ENCODE measurements around the gene PROM1. TPM values are rescaled to one million over a fixed set of nuclear protein-coding genes. Genes with fewer than 3 reads are reported as not detected.

Gene PROM1
- polyA plus RNA-seq, 2 of the 4 experiments (the other 2 are of a cell fraction), result 0.03 to 0.14 TPM

- Histone ChIP-seq H3K4me2 (no peak overlapping the region), H3K9me3 (no peaks in the 10 kb centered on the region), H3K4me1 (peaks cover 35% of the 10 kb centered on the region; the same call in 2 of the 3 replicates), H3K27ac (no peak overlapping the region), H3K4me3 (no peak overlapping the region)
- ChIA-PET CTCF (interaction anchor here (0.9 kb wide), 2 partner anchors 11 to 227 kb away, joined by 3 read pairs; no protein-coding TSS in a partner anchor), POLR2A (no interaction called here)
- DNase-seq (ENCODE audit: low read depth in 1 of 2, low spot score in 1 of 2) (no peak), FAIRE-seq (no peak), ATAC-seq (no peak)
- 73% methylated on average over 7 of the region's 7 CpGs for WGBS (ENCODE audit: missing lambda C conversion rate)
- TF ChIP-seq ATOH8 (CRISPR knock-in tag; IDR thresholded peaks at IDR 0.05; ENCODE audit: low read depth) (no peak), MYC (IDR thresholded peaks at IDR 0.05; ENCODE audit: borderline replicate concordance, low read length) (no peak), HOXB13 (CRISPR knock-in tag; IDR thresholded peaks at IDR 0.05; ENCODE audit: low read depth) (no peak), HMGXB4 (CRISPR knock-in tag; IDR thresholded peaks at IDR 0.05; ENCODE audit: borderline replicate concordance) (no peak), CEBPB (IDR thresholded peaks at IDR 0.05) (no peak), EP300 (IDR thresholded peaks at IDR 0.05) (no peak)
Measured at GRCh38 chr4:16032396-16032770, 51.4 kb downstream of the PROM1 start.

GRCh38 chr4:16031546-16032395 lies 52.1 kb downstream of the PROM1 start:
- Histone ChIP-seq H3K4me3 (no peak overlapping the region), H3K9me3 (no peaks in the 10 kb centered on the region), H3K4me1 (peaks cover 35% of the 10 kb centered on the region; the same call in 2 of the 3 replicates), H3K4me2 (no peak overlapping the region), H3K27ac (0 out of 6 replicates have a peak overlapping the region, but pooled peaks of 1 of the 2 experiments have one; percentile 16)
- 28% methylated on average over 2 of the region's 2 CpGs for WGBS (ENCODE audit: missing lambda C conversion rate)
- ChIA-PET POLR2A (no interaction called here), CTCF (interaction anchor here (0.9 to 2.8 kb wide), 3 partner anchors 12 to 233 kb away, joined by 3 to 15 read pairs (median 3); no protein-coding TSS in a partner anchor)
- FAIRE-seq (no peak), DNase-seq (ENCODE audit: low read depth in 1 of 2, low spot score in 1 of 2) (no peak), ATAC-seq (no peak)
- TF ChIP-seq ZNF302 (CRISPR knock-in tag; IDR thresholded peaks at IDR 0.05) (no peak), KDM5A (IDR thresholded peaks at IDR 0.05) (no peak), JUNB (IDR thresholded peaks at IDR 0.05) (no peak), NFE2L2 (conservative IDR thresholded peaks at IDR 0.05; ENCODE audit: low read length) (no peak), POLR2AphosphoS2 (conservative IDR thresholded peaks at IDR 0.05; ENCODE audit: low read length) (no peak), HOXA7 (CRISPR knock-in tag; IDR thresholded peaks at IDR 0.05) (no peak), EHMT2 (IDR thresholded peaks at IDR 0.05; ENCODE audit: low read depth) (no peak), PHF8 (IDR thresholded peaks at IDR 0.05; ENCODE audit: borderline replicate concordance, low read depth) (no peak), RFX5 (IDR thresholded peaks at IDR 0.05) (no peak), SMC3 (IDR thresholded peaks at IDR 0.05) (no peak), USF2 (IDR thresholded peaks at IDR 0.05) (no peak), HES2 (IDR thresholded peaks at IDR 0.05) (no peak), ZC3H11A (IDR thresholded peaks at IDR 0.05) (no peak), MAX (IDR thresholded peaks at IDR 0.05) (no peak), BHLHE40 (IDR thresholded peaks at IDR 0.05; ENCODE audit: low read depth, low read length) (no peak), RARB (CRISPR knock-in tag; IDR thresholded peaks at IDR 0.05) (no peak), HOXB13 (CRISPR knock-in tag; IDR thresholded peaks at IDR 0.05; ENCODE audit: low read depth) (no peak), HDAC2 (IDR thresholded peaks at IDR 0.05) (no peak), CEBPB (IDR thresholded peaks at IDR 0.05) (no peak)
